GM18511 (cell line): ENCODE results near the gene NSUN7.
A peak's percentile ranks its signal among the peaks of the same experiment; 100 is the strongest.

Experiments used
- ATAC-seq: cut with Tn5 transposase; IDR thresholded peaks from one replicate; pipeline ENCODE4 v1.9.1; 2021; ENCODE audit warnings: mild to moderate bottlenecking, moderate library complexity; ENCODE audit not compliant: unreplicated experiment

NSUN7 gene

DNA sequence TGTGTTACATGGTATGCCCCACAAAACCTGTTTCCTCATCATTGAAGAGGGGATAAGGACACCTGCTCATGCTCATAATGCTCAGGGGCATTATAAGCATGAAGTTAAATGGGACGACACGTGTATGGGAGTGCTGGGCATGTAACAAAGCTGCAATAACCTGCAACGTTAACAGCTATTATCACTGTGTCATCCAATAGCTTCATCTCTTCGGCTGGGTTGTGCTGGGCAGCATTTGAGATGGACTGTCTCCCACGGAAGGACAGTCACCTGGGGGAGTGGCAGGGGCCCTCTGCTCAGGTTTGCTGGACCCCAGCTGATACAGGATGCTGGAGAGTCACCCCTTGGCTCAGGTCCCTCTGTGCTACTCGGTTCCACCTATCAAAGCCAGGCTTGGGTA is 94.5 kb downstream of the NSUN7 start:
- ATAC-seq, result no peak

DNA sequence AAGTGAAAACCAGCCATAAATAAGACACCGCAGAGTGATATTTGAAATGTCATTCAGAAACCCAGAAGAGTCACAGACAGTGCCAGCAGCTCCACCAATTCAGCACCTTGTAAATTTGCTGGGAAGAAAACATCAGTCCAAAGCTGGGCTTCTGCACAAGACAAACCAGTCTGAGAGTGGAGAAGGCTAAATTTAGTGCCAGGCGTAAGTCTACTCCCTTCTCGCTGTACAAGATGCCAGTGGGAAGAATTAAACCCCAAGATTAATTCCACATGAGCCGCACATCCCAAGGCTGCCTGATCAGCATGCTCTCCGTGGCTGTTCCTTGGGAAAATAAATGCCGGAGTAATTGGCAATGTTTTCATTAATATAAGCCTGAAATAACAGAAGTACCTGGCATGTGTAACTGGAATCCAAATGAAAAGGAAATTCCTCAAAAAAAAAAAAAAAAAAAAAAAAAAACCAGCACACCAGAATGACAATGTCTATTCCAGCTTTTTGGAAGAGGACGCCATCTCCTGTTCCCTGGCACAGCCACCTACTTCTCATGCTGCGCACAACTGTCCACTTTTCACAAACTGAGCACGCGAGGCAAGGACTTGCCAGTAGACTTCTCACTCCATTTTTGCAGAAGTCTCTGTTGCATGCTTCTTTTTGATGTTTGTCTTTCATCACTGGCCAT is 95.5 kb downstream of the NSUN7 start:
- no peak for ATAC-seq

DNA sequence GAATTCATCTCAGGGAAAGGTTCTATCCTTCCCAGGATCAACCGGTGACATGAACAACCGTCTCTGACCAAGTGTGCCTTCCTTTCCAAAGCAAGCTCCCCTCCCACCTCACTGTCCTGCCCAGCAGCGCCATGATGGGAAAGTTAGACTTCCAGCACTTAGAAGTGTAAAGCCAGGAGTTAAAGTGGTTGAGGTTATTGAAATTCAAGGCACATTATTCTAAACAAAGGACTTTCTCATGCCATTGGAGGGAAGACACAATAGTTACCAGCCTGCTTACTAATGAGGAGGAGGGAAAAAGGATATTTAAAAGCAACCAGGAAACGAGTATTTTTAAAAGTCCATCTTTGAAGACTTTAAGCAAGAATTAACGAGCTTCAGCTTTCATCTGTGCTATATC is 96.8 kb downstream of the NSUN7 start:
- ATAC-seq, result no peak

DNA sequence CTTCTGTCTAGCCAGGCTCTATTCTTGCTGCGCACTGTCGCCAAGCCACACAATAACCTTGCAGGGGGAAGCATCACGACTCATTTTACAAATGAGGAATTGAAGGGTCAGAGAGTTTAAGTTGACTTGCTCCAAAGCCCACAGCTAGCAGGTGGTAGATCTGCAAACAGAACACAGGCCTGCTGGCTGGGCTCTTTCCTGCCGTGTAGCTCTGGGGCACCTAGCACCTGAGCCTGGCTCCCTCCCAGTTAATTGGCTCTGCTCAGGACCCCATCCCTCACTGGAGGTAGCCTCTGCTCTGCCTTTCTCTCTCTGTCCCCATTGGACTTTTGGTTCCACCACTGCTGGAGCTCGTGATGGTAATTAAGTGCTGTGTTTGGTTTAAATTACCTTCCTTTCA is 98.5 kb downstream of the NSUN7 start:
- no peak for ATAC-seq

DNA sequence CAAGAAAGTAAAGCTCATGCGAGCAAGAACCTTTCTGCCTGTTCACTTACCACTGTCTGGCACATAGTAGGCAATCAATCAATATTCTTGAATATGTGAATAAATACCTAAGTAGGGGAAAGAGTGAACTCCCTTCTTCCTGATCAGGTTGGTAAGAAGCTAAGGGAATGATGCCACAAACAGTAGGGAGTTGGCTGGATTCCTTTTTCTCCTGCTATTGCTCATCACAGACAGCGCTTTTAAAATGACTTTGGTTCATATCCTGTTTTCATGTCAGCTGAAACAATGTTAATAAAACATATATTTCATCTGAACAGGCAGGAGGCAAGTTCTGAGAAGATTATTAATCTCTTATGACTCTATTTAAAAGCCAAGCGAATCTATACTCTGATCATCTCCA is 99.2 kb downstream of the NSUN7 start:
- ATAC-seq, result no peak

DNA sequence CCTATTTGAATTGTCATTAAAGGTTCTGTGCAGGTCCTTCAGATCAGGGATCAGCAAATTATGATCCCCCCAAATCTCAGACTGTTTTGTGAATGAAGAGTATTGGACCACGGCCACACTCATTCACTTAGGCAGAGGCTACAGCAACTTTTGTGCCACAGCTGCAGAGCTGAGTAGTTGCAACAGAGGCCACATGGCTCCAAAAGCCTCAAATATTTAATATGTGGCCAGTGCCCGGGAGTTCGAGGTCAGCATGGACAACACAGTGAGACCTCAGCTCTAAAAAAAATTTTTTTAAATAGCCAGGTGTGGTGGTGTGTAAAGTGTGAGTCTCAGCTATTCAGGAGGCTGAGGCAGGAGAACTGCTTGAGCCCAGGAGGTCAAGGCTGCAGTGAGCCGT is 100.7 kb downstream of the NSUN7 start:
- no peak for ATAC-seq

DNA sequence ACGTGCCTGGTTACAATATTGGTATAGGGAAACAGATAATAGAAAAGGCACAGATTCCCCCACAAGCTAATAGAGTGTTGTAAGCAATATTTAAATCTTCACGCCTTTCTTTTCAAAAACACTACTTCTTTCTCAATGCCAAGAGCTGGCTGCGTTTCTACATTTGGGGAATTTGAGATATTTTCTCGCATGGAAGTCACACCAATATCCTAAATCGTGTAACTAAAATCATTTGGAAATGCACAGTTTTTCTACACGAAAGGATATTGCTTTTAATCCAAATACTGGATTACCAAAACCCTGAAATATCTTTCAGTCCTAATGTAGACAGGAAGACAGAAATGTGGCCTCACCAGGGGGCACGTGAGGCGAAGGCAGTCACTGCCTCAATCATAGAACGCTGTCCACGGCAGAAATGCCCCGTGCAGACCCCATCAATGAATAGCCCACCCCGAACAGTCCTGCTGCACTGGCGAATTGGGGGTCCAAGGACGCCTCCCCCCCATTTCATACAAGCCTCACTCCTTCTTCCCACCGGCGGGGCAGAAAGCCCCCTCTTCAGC is 106.6 kb downstream of the NSUN7 start:
- peak; percentile 10 for ATAC-seq

DNA sequence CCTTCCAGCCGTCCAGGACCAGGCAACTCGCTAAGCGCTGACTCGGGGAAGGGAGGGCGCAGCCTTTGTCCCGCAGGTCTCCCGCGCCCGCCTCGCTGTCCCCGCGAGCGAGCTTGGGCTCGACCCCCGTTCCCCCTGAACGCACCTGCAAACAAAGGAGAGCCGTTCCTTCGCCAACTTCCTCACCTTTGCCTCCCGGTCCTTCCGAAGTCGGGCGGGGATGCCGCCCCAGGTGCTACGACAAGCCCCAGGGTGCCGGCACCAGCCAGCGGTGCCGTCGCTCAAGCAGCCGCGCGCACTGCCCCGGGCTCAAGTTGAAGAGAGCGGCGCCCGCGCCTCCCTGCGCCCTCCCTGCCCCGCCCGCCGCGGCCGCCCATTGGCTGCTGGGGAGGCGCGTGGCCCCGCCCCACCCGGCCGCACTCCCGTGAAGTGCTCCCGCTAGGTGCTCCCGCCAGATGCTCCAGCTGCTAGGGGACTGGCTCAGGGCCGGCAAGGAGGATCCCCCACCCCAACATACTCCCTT is 107.1 kb downstream of the NSUN7 start:
- ATAC-seq, result peak; percentile 90

DNA sequence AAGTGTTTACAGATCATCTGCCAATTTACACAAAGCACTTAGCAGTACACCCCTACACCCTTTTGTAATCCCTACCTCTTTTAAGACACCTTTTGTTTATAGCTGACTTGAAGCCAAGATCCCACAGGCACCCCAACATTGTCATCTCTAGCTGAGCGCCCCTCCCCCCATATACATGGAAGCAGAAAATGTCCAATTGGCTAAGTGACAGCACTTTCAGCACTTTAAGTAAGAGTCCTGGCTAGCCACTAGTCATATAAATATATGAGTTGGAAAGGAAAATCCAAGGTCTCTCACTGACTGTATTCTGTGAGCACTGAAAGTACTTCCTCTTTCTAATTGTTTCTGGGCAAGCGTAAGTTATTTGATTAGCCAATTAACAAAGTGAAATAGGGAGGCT is 108.2 kb downstream of the NSUN7 start:
- ATAC-seq, result no peak

DNA sequence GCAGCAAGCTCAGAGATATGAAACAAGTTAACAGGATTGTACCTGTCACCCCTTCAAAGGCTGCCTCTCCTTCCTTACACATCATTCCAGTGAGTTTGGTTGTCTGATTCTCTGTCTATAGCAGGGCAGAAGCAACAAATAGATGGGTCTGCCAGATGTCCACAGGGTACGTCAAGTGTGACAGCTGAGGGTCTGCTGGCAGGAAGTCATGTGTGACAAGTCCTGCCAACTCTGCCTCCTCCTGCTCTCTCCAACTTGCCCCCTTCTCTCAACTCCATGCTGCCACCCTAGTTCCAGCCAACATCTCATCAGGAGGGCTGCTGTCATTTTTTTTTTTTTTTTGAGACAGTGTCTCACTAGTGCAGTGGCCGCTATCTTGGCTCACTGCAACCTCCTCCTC is 109.2 kb downstream of the NSUN7 start:
- no peak for ATAC-seq
